ENCODE results near the gene NFIA. TPM values are rescaled to one million over a fixed set of nuclear protein-coding genes. Genes with fewer than 3 reads are reported as not detected.

Gene NFIA
- total and polyA plus RNA-seq, 10 of the 15 experiments (the other 5 are each of a cell fraction or from before 2014, with no cell fraction given): 0.10 to 0.16 TPM; not detected in 8

GRCh38 chr1:61124078-61124477 lies 41.7 kb downstream of the NFIA start:
- Histone ChIP-seq H4K20me1 (ENCODE audit: control insufficient read depth, insufficient read depth) (no peaks in the 10 kb centered on the region), H3K9me3 (replicated peaks; ENCODE audit: control insufficient read depth, insufficient read depth, low read length) (no peaks in the 10 kb centered on the region), H3K79me2 (ENCODE audit: control insufficient read depth, insufficient read depth, low read length) (no peaks in the 10 kb centered on the region), H3K4me1 (ENCODE audit: control insufficient read depth, insufficient read depth, low read length) (no peaks in the 10 kb centered on the region), H3K4me3 (no peak overlapping the region), H3K27ac (ENCODE audit: control insufficient read depth, insufficient read depth) (no peak overlapping the region), H3K27me3 (replicated peaks in 1 of 2; ENCODE audit: control insufficient read depth in 2 of 2, insufficient read depth in 2 of 2, low read length in 1 of 2) (no peaks in the 10 kb centered on the region), H3K9ac (ENCODE audit: control insufficient read depth, insufficient read depth, low read length) (no peak overlapping the region), H3K4me2 (ENCODE audit: control insufficient read depth, insufficient read depth) (no peak overlapping the region), H2AFZ (ENCODE audit: control insufficient read depth, low read depth, low read length) (no peak overlapping the region), H3K36me3 (ENCODE audit: control insufficient read depth in 2 of 2, insufficient read depth in 2 of 2, low read length in 1 of 2) (no peaks in the 10 kb centered on the region)
- ChIA-PET POLR2A (no interaction called here), SMC1A (ENCODE audit: uncharacterized antibody, unreplicated experiment) (no interaction called here), RAD21 (ENCODE audit: unreplicated experiment) (no interaction called here), CTCF (interaction anchor here (0.6 kb wide), 1 partner anchor 67 kb away, joined by 3 read pairs; no protein-coding TSS in a partner anchor)
- WGBS (ENCODE audit: insufficient coverage, insufficient replicate concordance, low lambda C conversion rate, missing lambda C conversion rate): 0% methylated on average over 2 of the region's 2 CpGs
- BruUV-seq (replicated peaks): no TSS peak
- intact Hi-C loops (cut with micrococcal nuclease; ENCODE audit: unreplicated experiment): no loop called here
- no peak for FAIRE-seq
- no peak for DNase-seq (ENCODE audit: low read depth, low spot score)
- in situ Hi-C loops (cut with MboI): no loop called here
- no peak for ATAC-seq
- TF ChIP-seq RFX5 (IDR thresholded peaks at IDR 0.05; ENCODE audit: low read depth, low read length) (no peak), PBX3 (IDR thresholded peaks at IDR 0.05; ENCODE audit: insufficient replicate concordance, low read depth, low read length) (no peak), USF2 (IDR thresholded peaks at IDR 0.05; ENCODE audit: borderline replicate concordance, low read depth, low read length) (no peak), CEBPZ (IDR thresholded peaks at IDR 0.05; ENCODE audit: low read depth, low read length) (no peak), MAX (IDR thresholded peaks at IDR 0.05; ENCODE audit: low read depth, low read length) (no peak), ZNF687 (IDR thresholded peaks at IDR 0.05) (no peak), EED (IDR thresholded peaks at IDR 0.05; ENCODE audit: low read depth) (no peak), SP1 (IDR thresholded peaks at IDR 0.05; ENCODE audit: low read depth, low read length) (no peak), RAD51 (IDR thresholded peaks at IDR 0.05) (no peak), PML (IDR thresholded peaks at IDR 0.05; ENCODE audit: low read length) (no peak), ZBTB33 (IDR thresholded peaks at IDR 0.05) (no peak), TAF1 (IDR thresholded peaks at IDR 0.05; ENCODE audit: borderline replicate concordance, low read depth, low read length) (no peak)

Data from GM12878 (cell line).